Fibroblast of skin of abdomen (primary cell): Measurements from ENCODE around the gene CDK18. TPM values are rescaled to one million over a fixed set of nuclear protein-coding genes. Genes with fewer than 3 reads are reported as not detected.
"Not testable (repeated sequence)": the region's sequence is repeated elsewhere in the genome, so short reads cannot be mapped to it uniquely, and the experiment has no call there.

Experiments
- DNase-seq: peaks from one replicate; pipeline ENCODE4 v3.0.0-alpha.2; 2013
- polyA plus RNA-seq, 2 experiments: library from polyadenylated mRNA; unstranded; fragments of 120-200 nt; gene quantifications; one replicate each; pipeline ENCODE4 v1.2.1, GENCODE V29; 2013; ENCODE audit not compliant: insufficient read length in 2 of 2

The CDK18 gene
- 1.7 TPM for polyA plus RNA-seq (2013, experiment 1 of 2; ENCODE audit: insufficient read length)
- polyA plus RNA-seq (2013, experiment 2 of 2; ENCODE audit: insufficient read length) = 1.6 TPM

GRCh38 chr1:205504311-205505075 is at the start of gene CDK18:
Gene CDK18 (plus strand): TSS chr1:205504669. CDS start chr1:205523168, 18,499 bp downstream.
- DNase-seq = peak; percentile 18

GRCh38 chr1:205454903-205455335 is 49.5 kb upstream of the CDK18 start:
- DNase-seq = no peak

DNA sequence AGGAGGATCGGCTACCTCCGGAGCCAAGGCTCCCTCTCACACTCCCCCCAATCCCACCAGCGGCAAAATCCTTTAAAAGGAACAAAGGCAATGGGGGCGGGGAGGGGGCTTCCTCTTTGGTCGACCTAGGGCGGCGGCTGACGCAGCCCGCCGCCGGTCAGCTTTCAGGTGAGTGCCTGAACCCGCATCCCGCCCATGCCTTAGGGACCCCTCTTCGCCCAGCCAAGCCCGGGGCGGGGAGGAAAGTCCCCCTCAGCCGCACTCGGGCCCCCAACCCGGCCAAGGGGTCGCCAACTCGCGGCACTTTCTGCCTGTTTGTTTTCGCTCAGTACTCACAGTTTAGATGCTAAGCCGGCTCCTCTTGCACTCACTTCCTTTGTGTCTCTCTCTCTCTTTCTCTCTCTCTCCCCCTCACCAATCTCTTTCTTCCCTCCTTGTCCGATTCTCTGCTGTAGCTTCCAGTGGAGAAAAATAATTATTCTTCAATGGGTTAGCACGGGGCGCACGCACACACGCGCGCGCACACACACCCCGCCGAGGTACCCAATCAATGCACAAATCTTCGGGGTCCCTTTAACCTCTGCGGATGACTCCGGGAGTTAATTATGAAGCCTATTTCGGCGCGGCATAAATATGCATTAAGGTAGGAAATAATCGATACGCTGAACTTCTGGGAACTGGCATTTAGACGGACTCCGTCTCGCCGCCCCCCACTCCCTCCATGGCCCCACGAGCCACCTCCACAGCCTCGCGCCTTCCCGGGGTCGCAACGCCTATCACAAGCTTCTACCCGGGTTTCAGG is 48.7 kb upstream of the CDK18 start, which contains the start of gene BLACAT1:
BLACAT1 (minus strand) TSS at position 465 of the 802 bp plus-strand sequence.
- DNase-seq = no peak

DNA sequence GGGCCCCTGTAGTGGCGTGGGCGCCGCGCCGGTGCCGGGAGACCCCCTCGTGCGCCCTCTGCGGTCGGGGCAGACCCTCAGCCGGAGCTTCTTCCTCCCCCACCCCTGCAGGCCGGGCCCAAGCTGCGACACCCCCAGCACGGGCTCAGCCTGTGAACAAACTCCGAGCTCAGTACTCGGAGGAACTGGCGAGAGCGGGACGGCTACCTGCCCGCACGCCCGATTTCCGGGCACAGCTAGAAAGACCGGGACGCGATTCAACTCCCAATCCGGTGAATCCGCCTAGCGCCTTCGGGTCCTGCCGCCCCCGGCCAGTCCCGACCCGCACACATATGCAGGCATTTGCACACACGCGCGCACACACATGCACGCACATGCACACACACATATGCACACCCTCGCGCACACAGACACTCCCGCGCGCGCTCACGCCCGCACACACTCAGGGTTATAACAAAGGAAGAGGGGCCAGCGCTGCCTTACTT is 48.0 kb upstream of the CDK18 start:
- DNase-seq = no peak

DNA sequence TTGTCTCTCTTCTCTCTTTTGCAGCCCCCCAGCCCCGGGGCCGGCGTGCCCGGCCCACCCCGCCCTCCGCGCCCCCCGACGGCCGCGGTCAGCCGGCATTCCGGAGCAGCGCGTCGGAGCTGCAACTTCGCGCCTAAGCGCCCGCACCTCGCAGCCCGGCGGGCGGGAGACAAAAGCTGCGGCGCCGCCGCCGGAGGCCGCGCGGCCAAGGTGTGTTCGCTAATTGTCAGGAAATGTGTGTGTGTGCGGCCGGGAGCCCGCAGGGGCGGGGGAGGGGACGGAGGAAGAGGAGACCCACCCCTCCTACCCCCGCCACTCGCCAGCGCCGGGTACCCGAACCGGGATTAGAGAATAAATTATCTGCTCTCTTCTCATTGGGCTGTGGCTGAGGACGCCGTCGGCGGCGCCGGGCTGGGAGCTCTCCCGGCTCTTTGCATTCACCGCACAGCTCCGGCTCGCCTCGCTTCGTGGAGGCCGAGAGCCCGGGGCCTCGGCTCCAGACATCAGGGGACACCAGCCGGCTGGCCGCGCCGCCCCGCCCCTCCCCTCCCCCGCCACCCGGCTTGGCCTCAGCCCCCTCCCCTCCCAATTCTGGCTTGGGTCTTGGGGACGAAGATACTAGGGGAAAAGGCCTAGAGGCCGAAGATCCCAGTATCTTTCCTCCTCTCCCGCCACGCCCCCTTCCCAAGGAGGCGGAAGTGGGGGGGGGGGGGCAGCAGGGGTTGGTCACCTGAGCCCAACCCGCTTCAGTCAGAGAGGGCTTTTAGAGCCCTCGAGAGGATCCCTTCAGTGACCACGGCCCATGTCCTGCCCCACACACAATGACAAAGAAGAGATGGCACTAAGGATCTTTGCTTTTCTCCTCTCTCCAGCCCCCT is 47.4 kb upstream of the CDK18 start:
- DNase-seq = no peak

GRCh38 chr1:205458777-205459566 is 45.5 kb upstream of the CDK18 start:
- DNase-seq = peak; percentile 64

DNA sequence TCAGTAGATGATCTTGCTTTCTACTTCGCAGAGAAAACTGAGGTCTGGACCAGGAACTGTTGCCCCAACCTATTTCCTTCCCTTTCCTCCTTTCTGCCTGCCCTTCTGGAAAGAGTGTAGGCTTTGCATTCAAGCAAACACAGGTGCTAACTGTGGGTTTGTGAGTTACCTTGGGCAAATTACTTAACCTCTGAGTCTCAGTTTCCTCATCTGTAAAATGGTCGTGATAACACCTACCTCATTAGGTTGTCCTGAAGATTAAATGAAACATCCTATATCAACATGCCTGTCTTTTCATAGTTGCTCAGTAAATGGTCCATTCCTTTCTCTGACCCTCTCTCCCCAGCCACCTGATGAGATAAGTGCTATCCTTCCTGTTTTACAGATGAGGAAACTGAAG is 39.1 kb upstream of the CDK18 start:
- no peak for DNase-seq

- no peak for DNase-seq
Observed at GRCh38 chr1:205466595-205467220, 37.8 kb upstream of the CDK18 start.

DNA sequence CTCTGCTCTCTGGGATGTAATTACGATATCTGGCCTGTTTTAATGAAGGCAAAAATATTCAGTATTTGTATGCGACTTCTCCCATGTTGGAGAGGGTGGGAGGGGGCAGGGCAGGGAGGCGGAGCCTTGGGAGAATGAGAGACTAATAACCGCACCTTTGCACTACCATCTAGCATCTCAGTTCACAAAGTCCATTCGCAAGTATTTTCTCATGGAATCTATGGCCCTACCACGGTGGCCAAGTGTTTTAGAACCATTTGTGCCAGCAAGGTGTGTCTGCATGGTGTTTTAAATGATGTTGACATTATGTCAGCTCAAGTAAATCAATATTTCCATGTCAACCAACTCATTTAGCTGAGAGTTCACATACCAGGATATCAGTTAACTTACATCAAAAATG is 34.3 kb upstream of the CDK18 start:
- DNase-seq = no peak

DNA sequence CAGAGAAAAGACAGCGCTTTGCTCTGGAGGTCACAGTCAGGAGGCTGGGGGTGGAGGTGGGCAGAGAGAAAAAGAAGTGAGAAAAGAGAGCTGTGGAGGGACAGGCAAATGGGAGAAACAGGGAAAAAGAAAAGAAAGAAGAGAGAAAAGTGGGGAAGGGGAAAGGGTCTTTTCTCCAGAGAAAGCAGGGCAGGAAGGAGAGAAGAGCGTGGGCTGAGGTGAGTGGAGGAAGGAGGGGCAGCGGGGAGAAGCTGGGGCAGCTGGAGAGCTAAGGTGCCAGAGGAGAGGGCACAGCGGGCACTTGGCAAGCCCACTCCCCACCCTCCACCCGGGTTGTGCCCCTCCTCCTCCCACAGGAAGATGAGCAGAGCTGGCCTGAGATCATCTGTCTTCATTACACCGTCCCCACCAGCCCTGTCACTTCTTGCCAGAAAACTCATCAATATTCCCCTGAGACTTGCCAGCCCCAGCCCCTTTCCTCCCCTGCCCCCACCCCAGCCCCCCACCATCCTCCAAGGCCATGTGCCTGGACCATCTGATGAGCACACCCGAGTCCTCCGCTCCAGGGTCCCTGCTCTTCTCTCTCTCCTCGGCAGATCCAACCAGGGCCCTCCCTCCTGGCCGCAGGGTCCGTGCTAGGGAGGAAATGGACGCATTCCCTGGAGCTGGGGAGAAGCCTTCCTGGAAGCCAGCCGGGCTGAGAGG is 31.6 kb upstream of the CDK18 start:
- no peak for DNase-seq

DNA sequence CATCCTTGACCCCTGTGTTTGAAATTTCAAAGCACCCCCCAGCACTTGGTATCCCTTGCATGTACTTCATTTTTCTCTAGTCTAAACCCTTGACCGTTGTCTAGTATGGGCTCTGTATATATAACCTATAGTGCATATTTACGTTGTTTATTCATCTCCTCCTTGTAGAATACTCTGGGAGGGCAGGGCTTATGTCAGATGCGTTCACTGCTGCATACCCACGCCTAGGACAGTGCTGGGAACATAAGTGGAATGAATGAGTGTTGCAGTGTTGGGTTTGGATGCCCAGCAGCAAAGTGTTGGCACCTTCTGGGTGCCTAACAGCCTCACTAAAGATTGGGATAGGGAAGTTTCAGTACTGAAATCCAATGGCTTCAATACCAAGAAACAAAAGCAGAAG is 31.0 kb upstream of the CDK18 start:
- no peak for DNase-seq

DNA sequence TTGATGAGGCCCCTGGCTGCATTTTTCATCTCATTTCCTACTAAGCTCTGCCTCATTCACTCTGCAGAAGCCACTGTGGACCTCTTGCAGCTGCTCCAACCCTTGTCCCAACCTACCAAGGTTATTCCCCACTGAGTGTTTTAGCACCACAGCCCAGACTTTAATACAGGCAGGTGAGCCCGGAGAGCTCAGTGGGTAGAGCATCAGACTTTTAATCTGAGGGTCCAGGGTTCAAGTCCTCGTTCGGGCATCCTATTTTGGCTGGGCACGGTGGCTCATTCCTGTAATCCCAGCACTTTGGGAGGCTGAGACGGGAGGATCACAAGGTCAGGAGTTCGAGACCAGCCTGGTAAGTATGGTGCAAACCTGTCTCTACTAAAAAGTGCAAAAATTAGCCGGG is 30.5 kb upstream of the CDK18 start:
- no peak for DNase-seq

- DNase-seq = no peak
Observed at GRCh38 chr1:205474571-205474970, 29.9 kb upstream of the CDK18 start.

DNA sequence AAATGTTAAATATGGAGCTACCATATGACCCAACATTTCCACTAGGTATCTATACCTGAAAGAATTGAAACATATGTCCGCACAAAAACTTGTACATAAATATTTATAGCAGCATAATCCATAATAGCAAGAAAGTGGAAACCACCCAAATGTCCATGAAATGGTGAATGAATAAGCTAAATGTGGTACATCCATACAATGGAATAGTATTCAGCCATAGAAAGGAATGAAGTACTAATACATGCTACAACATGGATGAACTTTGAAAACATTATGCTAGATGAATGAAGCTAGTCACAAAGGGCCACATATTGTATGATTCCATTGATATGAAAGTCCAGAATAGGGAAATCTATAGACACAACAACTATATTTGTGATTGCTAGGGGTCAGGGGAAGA is 28.6 kb upstream of the CDK18 start:
- no peak for DNase-seq

DNA sequence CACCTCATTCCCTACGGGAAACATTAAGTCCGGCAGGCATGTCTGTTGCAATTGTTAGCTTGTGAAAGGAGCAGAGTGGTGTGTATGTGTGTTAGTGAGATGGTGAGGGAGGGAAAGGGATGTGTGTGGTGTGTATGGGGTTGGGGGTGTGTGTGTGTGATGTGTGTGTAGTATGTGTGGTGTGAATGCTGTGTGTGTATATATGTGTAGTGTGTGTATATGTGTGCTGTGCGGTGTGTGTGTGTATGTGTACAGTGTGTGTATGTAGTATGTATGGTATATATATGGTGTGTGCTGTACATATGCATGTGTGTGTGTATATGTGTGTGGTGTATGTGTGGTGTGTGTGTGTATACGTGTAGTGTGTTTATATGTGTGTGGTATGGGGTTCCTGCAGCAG is 27.8 kb upstream of the CDK18 start:
- DNase-seq = no peak

DNA sequence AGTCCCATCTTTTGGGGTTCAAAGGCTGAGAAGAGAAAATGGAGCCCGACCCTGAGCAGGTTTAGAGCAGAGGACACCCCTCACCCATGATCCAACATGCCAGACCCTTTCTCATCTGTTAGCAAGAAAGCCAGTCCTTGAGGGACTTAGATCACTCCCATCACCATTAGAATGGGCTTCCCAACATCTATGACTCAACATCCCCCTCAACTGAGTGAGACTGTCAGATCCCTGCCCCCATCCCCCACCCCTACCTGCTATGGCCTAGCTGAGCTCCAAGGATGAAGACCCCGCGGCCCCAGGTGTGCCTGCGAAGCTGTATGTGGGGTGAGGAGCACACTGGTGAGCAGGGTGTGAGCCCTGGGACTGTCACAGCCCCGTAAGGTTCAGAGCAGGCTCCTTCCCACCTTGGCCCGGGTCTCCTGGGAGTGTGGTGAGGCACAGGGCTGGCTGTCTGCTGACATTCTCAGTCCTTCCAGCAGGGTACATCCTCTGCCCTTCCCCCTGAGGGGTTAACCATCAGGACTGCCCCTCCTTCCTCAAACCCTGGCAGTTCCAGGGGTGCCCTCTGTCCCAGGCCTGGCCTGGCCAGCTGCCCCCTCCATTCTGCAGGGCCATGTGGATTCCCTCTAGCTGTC is 27.2 kb upstream of the CDK18 start:
- no peak for DNase-seq

DNA sequence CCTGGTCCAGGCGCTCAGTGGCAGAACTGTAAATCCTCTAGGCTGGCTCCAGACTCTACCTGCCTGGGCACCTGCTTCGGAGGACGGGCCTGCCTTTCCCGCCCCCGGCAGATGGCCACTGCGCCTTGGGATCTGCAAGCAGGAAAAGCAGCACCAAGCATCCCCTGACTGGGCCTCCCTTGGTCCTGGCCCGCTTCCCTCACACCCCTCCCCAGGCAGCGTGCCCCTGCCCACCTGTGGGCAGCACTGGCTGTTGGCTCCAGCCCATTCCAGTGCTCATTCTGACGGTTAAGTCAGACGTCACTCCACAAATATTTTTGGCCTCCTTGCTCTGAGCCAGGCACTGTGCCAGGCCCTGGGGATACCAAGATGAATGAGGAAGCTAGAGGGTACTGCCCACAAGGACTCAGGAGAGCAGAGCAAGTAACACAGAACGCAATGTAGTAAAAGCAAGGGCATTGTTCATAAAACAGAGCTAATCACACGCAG is 26.7 kb upstream of the CDK18 start:
- DNase-seq = peak; percentile 47

DNA sequence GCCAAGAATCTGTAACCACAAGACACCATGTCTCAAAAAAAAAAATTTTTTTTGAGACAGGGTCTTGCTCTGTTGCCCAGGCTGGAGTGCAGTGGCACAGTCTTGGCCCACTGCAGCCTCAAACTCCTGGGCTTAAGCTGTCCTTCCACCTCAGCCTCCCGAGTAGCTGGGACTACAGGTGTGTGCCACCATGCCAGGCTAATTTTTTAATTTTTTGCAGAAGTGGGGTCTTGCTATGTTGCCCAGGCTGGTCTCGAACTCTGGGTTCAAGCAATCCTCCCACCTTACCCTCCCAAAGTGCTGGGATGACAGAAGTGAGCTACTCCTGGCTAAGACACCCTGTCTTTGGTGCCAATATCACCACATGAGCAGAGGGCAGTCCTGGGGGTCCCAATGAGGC is 25.5 kb upstream of the CDK18 start:
- not testable (repeated sequence) for DNase-seq

DNA sequence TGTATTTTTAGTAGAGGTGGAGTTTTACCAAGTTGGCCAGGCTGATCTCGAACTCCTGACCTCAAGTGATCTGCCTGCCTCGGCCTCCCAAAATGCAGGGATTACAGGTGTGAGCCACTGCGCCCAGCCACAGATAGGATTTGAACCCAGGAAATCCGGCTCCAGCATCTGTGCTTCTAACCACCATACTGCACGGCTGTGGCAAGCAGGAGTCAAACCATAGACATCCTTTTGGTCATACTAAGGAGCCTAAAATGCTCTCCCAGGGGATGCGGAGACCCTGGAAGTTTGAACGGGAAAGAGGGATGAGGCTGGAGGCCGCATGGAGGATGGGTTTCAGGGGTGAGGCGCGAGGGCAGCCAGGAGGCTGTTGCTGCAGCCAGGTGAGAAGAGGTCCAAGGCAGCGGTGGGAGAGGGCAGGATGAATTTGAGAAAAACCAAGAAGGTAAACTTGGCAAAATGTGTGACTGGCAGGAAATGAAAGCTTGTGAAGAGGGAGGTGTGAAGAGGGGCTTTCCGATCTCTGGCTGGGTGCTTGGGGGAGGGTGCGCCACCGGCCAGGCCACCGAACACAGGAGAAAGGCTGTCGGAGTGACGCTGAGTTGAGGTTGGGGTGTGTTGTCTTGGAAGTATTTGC is 24.0 kb upstream of the CDK18 start:
- DNase-seq = no peak
